Naive thymus-derived CD4-positive, alpha-beta T cell (primary cell): ENCODE data around the gene TDP2. TPM values are rescaled to one million over a fixed set of nuclear protein-coding genes. Genes with fewer than 3 reads are reported as not detected.
"Not testable (repeated sequence)": the region's sequence is repeated elsewhere in the genome, so short reads cannot be mapped to it uniquely, and the experiment has no call there.

Source experiments
- ATAC-seq: fragments of 150-1000 bp; cut with Tn5 transposase; 2 replicates; pipeline ENCODE4 v1.10.0; 2021; ENCODE audit warnings: mild to moderate bottlenecking, moderate library complexity
- CTCF ChIA-PET: fragments of 350-600 bp; sonication (Branson Sonifier 250); formaldehyde crosslinking; loops from one replicate; lab custom pipeline; 2021; ENCODE audit warnings: antibody characterized with exemption; lab: Charles Lee
- POLR2A ChIA-PET: fragments of 350-600 bp; sonication (Branson Sonifier 250); formaldehyde crosslinking; loops from one replicate; lab custom pipeline; 2021; ENCODE audit warnings: antibody characterized with exemption, inconsistent platforms; lab: Charles Lee
- DNase-seq, 9 donors: peaks; one replicate each; pipeline versions ENCODE4 v3.0.0 to v3.0.0-alpha.2; 2020 to 2022; ENCODE audit warnings: mixed read lengths in 1 of 9
- H3K27ac ChIP-seq: one replicate; pipeline ENCODE4 v1.7.0; 2013; ENCODE audit warnings: mild to moderate bottlenecking, low read depth, low read length, moderate library complexity
- H3K27me3 ChIP-seq, 2 donors: one replicate each; pipeline ENCODE4 v1.7.0; 2013; ENCODE audit warnings: low read length in 2 of 2, mild to moderate bottlenecking in 2 of 2, moderate library complexity in 2 of 2; ENCODE audit not compliant: control insufficient read depth in 2 of 2, insufficient read depth in 2 of 2
- H3K36me3 ChIP-seq, 3 experiments: 1 replicate in 2 of 3; 2 replicates in 1 of 3; pipeline ENCODE4 v1.7.0; 2013; ENCODE audit warnings: low read length in 3 of 3, mild to moderate bottlenecking in 3 of 3, moderate library complexity in 1 of 3; ENCODE audit not compliant: insufficient read depth in 3 of 3, control insufficient read depth in 2 of 3
- H3K4me1 ChIP-seq, 2 donors: one replicate each; pipeline ENCODE4 v1.7.0; 2013; ENCODE audit warnings: low read length in 2 of 2, mild to moderate bottlenecking in 2 of 2, moderate library complexity in 1 of 2; ENCODE audit not compliant: control insufficient read depth in 2 of 2, insufficient read depth in 2 of 2
- H3K4me3 ChIP-seq: 2 replicates; pipeline ENCODE4 v1.7.0; 2013; ENCODE audit warnings: mild to moderate bottlenecking, low read length
- H3K9me3 ChIP-seq, 3 experiments: 1 replicate in 2 of 3; 2 replicates in 1 of 3; pipeline ENCODE4 v1.7.0; 2013; ENCODE audit warnings: low read length in 3 of 3; ENCODE audit not compliant: control insufficient read depth in 2 of 3
- H3K27ac Mint-ChIP-seq, 9 donors: one replicate each; pipeline ENCODE4 v1.8.0; 2020 to 2022; ENCODE audit warnings: mixed read lengths in 9 of 9, mild to moderate bottlenecking in 8 of 9, moderate library complexity in 5 of 9, inconsistent platforms in 2 of 9
- H3K27me3 Mint-ChIP-seq, 5 donors: one replicate each; pipeline ENCODE4 v1.8.0; 2021 to 2022; ENCODE audit warnings: mixed read lengths in 5 of 5, mild to moderate bottlenecking in 1 of 5
- H3K36me3 Mint-ChIP-seq, 5 donors: one replicate each; pipeline ENCODE4 v1.8.0; 2020 to 2022; ENCODE audit warnings: mixed read lengths in 5 of 5, mild to moderate bottlenecking in 3 of 5, inconsistent platforms in 1 of 5
- H3K4me1 Mint-ChIP-seq, 7 donors: one replicate each; pipeline ENCODE4 v1.8.0; 2020 to 2022; ENCODE audit warnings: mixed read lengths in 7 of 7, mild to moderate bottlenecking in 3 of 7, inconsistent platforms in 1 of 7
- H3K4me3 Mint-ChIP-seq, 10 donors: one replicate each; pipeline ENCODE4 v1.8.0; 2020 to 2022; ENCODE audit warnings: mild to moderate bottlenecking in 10 of 10, mixed read lengths in 10 of 10, moderate library complexity in 6 of 10, inconsistent platforms in 2 of 10
- H3K9me3 Mint-ChIP-seq, 11 donors: one replicate each; pipeline ENCODE4 v1.8.0; 2020 to 2022; ENCODE audit warnings: mixed read lengths in 11 of 11, mild to moderate bottlenecking in 4 of 11, inconsistent platforms in 1 of 11, moderate library complexity in 1 of 11
- intact Hi-C, 2 donors: fragments of 100-400 bp; cut with micrococcal nuclease; formaldehyde crosslinking; loops; one replicate each; pipeline ENCODE4 v1.15.1; 2023
- polyA plus RNA-seq, 2 donors: library from polyadenylated mRNA; unstranded; fragments of 300-500 nt; fragmentation: Illumina TruSeq; gene quantifications; one replicate each; pipeline ENCODE4 v1.2.3, GENCODE V29; 2021
- total RNA-seq, 6 experiments: library from RNA in 5 of 6; stranded (reverse) in 5 of 6; gene quantifications; 1 replicate in 5 of 6; 2 replicates in 1 of 6; pipeline ENCODE4 v1.2.3 and lab custom pipeline; 2021 to 2026

Gene TDP2
- total and polyA plus RNA-seq, 7 experiments from 2014 or later, result 36.8 to 69.7 (median 48.2) TPM

GRCh38 chr6:24686946-24687345 lies 20.2 kb upstream of the TDP2 start:
- no peaks in the 10 kb centered on the region for H3K27me3 ChIP-seq
- Mint-ChIP-seq H3K27me3 (no peaks in the 10 kb centered on the region), H3K4me3 (no peak overlapping the region), H3K27ac (peak overlapping the region in 1 of 9 donors; percentile 79), H3K36me3 (peaks cover 3 to 17% (median 6%) of the 10 kb centered on the region in 5 donors), H3K4me1 (peaks cover 0 to 15% (median 4%) of the 10 kb centered on the region in 7 donors), H3K9me3 (no peaks in the 10 kb centered on the region)
- ATAC-seq (no peak), DNase-seq (no peak)
- intact Hi-C loops, result no loop called here
- ChIA-PET CTCF (no interaction called here), POLR2A (no interaction called here)
- H3K9me3 ChIP-seq, result no peaks in the 10 kb centered on the region
- H3K4me3 ChIP-seq, result no peak overlapping the region
- no peaks in the 10 kb centered on the region for H3K4me1 ChIP-seq
- no peak overlapping the region for H3K27ac ChIP-seq
- H3K36me3 ChIP-seq, result peaks cover 0 to 6% (median 0%) of the 10 kb centered on the region in 3 experiments

DNA sequence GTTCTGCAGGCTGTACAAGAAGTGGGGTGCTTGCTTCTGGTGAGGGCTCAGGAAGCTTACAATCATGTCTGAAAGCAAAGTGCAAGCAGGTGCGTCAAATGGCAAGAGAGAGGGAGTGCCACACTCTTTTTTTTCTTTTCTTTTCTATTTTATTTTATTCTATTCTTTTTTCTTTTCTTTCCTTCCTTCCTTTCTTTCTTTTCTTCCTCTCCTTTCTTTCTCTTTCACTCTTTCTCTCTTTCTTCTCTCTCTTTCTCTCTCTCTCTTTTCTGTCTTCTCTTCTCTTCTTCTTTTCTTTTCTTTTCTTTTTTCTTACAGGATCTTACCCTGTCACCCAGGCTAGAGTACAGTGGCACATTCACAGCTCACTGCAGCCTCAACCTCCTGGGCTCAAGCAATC lies 19.7 kb upstream of the TDP2 start:
- Histone ChIP-seq H3K4me3 (no peak overlapping the region), H3K36me3 (peaks cover 0 to 6% (median 0%) of the 10 kb centered on the region in 3 experiments), H3K27me3 (no peaks in the 10 kb centered on the region), H3K27ac (no peak overlapping the region), H3K4me1 (no peaks in the 10 kb centered on the region), H3K9me3 (no peaks in the 10 kb centered on the region)
- ChIA-PET POLR2A (no interaction called here), CTCF (no interaction called here)
- Mint-ChIP-seq H3K36me3 (peaks cover 4 to 22% (median 6%) of the 10 kb centered on the region in 5 donors), H3K9me3 (no peaks in the 10 kb centered on the region), H3K4me1 (peaks cover 0 to 11% (median 0%) of the 10 kb centered on the region in 7 donors), H3K4me3 (no peak overlapping the region), H3K27ac (peak overlapping the region in 1 of 9 donors; percentile 32), H3K27me3 (no peaks in the 10 kb centered on the region)
- DNase-seq, result no peak
- no peak for ATAC-seq
- intact Hi-C loops, result no loop called here

DNA sequence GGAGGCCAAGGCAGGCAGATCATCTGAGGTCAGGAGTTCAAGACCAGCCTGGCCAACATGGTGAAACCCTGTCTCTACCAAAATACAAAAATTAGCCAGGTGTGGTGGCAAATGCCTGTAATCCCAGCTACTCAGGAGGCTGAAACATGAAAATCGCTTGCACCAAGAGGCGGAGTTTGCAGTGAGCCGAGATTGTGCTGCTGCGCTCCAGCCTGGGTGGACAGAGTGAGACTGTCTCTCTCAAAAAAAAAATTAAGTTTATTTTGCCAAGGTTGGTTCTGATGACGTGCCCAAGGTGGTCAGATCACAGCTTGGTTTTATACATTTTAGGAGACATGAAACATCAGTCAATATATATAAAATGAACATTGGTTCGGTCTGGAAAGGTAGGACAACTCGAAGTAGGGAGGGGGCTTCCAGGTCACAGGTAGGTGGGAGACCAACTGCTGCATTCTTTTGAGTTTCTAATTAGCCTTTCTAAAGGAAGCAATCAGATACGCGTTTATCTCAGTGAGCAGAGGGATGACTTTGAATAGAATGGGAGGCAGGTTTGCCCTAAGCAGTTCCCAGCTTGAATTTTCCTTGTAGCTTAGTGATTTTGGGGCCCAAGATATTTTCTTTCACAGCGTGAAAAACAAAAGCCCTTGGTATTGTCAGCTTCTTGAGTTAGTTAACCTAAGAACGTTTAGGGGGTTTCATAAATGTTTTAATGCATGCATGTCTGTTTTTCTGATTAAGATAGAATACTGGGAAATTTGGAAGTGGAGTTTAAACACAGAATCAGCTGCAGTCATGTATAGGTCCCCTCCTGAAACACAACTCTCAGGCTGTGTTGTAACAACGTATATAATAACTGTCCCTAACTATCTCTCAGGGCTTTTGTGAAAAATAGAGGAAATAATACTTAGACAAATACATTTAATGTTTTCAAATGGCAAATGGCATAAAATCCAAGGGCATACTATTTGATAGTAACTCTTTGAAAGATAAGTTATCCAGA lies 16.9 kb upstream of the TDP2 start:
- no peak overlapping the region for H3K27ac Mint-ChIP-seq
- ATAC-seq, result no peak
- POLR2A ChIA-PET, result no interaction called here
- Histone ChIP-seq H3K4me1 (no peaks in the 10 kb centered on the region), H3K9me3 (no peaks in the 10 kb centered on the region), H3K36me3 (peaks cover 0 to 6% (median 0%) of the 10 kb centered on the region in 3 experiments), H3K4me3 (no peak overlapping the region), H3K27ac (no peak overlapping the region), H3K27me3 (no peaks in the 10 kb centered on the region)
- H3K9me3 Mint-ChIP-seq, result peaks cover 0 to 1% (median 0%) of the 10 kb centered on the region in 11 donors
- H3K4me1 Mint-ChIP-seq, result peaks cover 0 to 6% (median 0%) of the 10 kb centered on the region in 7 donors
- H3K4me3 Mint-ChIP-seq, result no peak overlapping the region
- intact Hi-C loops, result no loop called here
- CTCF ChIA-PET, result interaction anchor here (0.6 to 1.1 kb wide), 2 partner anchors 99 to 350 kb away, joined by 3 to 4 read pairs; no protein-coding TSS in a partner anchor
- no peaks in the 10 kb centered on the region for H3K27me3 Mint-ChIP-seq
- H3K36me3 Mint-ChIP-seq, result peaks cover 4 to 31% (median 6%) of the 10 kb centered on the region in 5 donors
- no peak for DNase-seq

- intact Hi-C loops, result no loop called here
Observed at GRCh38 chr6:24680582-24680981, 13.9 kb upstream of the TDP2 start.

DNA sequence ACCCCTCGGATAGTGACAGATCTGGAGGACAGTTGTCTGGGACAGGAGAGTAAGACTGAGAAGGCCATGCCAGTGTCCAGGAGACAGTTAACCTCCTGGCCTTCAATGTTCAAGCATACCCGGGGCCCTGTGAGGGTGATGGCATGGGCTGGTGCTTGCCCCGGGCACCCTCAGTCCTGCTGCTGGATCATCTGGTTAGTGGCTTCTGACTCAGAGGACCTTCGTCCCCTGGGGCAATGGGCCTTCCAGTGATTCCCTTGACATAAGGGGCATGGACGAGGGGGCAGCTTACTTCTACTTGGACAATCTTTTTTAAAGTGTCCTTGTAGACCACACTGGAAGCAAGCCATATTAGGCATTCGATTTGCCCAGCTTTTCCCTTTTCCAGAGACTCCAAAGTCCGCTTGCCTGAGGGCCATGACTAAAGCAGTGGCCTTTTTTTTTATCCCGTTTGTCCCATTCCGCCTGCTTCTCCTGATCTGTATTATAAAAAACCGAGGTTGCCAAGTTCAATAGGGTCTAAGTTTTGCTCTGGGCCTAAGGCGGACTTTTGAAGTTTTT lies 12.2 kb upstream of the TDP2 start:
- H3K27me3 Mint-ChIP-seq, H3K9me3 ChIP-seq, DNase-seq, H3K4me1 Mint-ChIP-seq, intact Hi-C loops, H3K4me3 ChIP-seq, ATAC-seq, H3K4me1 ChIP-seq, H3K36me3 ChIP-seq, H3K27me3 ChIP-seq, H3K27ac ChIP-seq, H3K27ac Mint-ChIP-seq, H3K4me3 Mint-ChIP-seq, CTCF ChIA-PET, H3K9me3 Mint-ChIP-seq: not testable (repeated sequence)
- H3K36me3 Mint-ChIP-seq, result peaks cover 0 to 21% (median 2%) of the 10 kb centered on the region in 5 donors
- POLR2A ChIA-PET, result interaction anchor here (0.6 kb wide), 1 partner anchor 127 kb away, joined by 4 read pairs; no protein-coding TSS in a partner anchor

More at GRCh38 chr6:24680582-24680981, 13.9 kb upstream of the TDP2 start:
- Mint-ChIP-seq H3K9me3 (peaks cover 0 to 5% (median 0%) of the 10 kb centered on the region in 11 donors), H3K4me1 (peaks cover 0 to 5% (median 0%) of the 10 kb centered on the region in 7 donors), H3K36me3 (peaks cover 0 to 21% (median 0%) of the 10 kb centered on the region in 5 donors), H3K27ac (no peak overlapping the region), H3K4me3 (no peak overlapping the region), H3K27me3 (no peaks in the 10 kb centered on the region)
- Histone ChIP-seq H3K27ac (no peak overlapping the region), H3K9me3 (no peaks in the 10 kb centered on the region), H3K4me1 (no peaks in the 10 kb centered on the region), H3K36me3 (no peaks in the 10 kb centered on the region), H3K4me3 (no peak overlapping the region), H3K27me3 (no peaks in the 10 kb centered on the region)
- ChIA-PET POLR2A (no interaction called here), CTCF (no interaction called here)
- no peak for DNase-seq
- no peak for ATAC-seq

- Mint-ChIP-seq H3K27ac (no peak overlapping the region), H3K4me1 (peaks cover 0 to 14% (median 7%) of the 10 kb centered on the region in 7 donors), H3K27me3 (no peaks in the 10 kb centered on the region), H3K36me3 (peaks cover 0 to 48% (median 18%) of the 10 kb centered on the region in 5 donors), H3K9me3 (peaks cover 0 to 28% (median 7%) of the 10 kb centered on the region in 11 donors), H3K4me3 (no peak overlapping the region)
- ChIA-PET CTCF (no interaction called here), POLR2A (no interaction called here)
- Histone ChIP-seq H3K27ac (no peak overlapping the region), H3K4me3 (no peak overlapping the region), H3K36me3 (no peaks in the 10 kb centered on the region), H3K27me3 (no peaks in the 10 kb centered on the region), H3K9me3 (no peaks in the 10 kb centered on the region), H3K4me1 (no peaks in the 10 kb centered on the region)
- DNase-seq, result no peak
- intact Hi-C loops, result no loop called here
- no peak for ATAC-seq
Observed at GRCh38 chr6:24673625-24674024, 6.9 kb upstream of the TDP2 start.
